Right kidney (tissue), 1 donor: ENCODE data around the gene RNF26.

Experiments
- DNase-seq: peaks from one replicate; pipeline ENCODE4 v3.0.0-alpha.2; 2016

RNF26 gene

GRCh38 chr11:119351232-119351631, 16.9 kb downstream of the RNF26 start:
- DNase-seq = no peak

GRCh38 chr11:119352857-119353260, 18.5 kb downstream of the RNF26 start:
- DNase-seq = peak; percentile 35

- DNase-seq = no peak
Measured at GRCh38 chr11:119355091-119355843, 20.9 kb downstream of the RNF26 start.

- peak; percentile 92 for DNase-seq
Measured at GRCh38 chr11:119356349-119357031, 22.2 kb downstream of the RNF26 start.

- no peak for DNase-seq
Measured at GRCh38 chr11:119357074-119357473, 22.7 kb downstream of the RNF26 start.

- DNase-seq = no peak
Measured at GRCh38 chr11:119359365-119360214, 25.3 kb downstream of the RNF26 start.

- DNase-seq = peak; percentile 66
Measured at GRCh38 chr11:119361056-119361787, 26.9 kb downstream of the RNF26 start.

GRCh38 chr11:119361941-119362725, 27.8 kb downstream of the RNF26 start:
- DNase-seq = no peak

- no peak for DNase-seq
Measured at GRCh38 chr11:119362741-119363080, 28.4 kb downstream of the RNF26 start.

- peak; percentile 57 for DNase-seq
Measured at GRCh38 chr11:119363081-119363850, 28.9 kb downstream of the RNF26 start.

GRCh38 chr11:119363851-119364590, 29.7 kb downstream of the RNF26 start:
- DNase-seq = peak; percentile 45

GRCh38 chr11:119365071-119365591, 30.8 kb downstream of the RNF26 start:
- no peak for DNase-seq

- no peak for DNase-seq
Measured at GRCh38 chr11:119366690-119367620, 32.6 kb downstream of the RNF26 start.

GRCh38 chr11:119367661-119368120, 33.4 kb downstream of the RNF26 start:
- DNase-seq = peak; percentile 54

- peak; percentile 46 for DNase-seq
Measured at GRCh38 chr11:119368121-119369034, 34.1 kb downstream of the RNF26 start.

- peak; percentile 42 for DNase-seq
Measured at GRCh38 chr11:119369132-119369925, 35.0 kb downstream of the RNF26 start.
